ENCODE measurements around the gene HIGD2A. TPM values are rescaled to one million over a fixed set of nuclear protein-coding genes. Genes with fewer than 3 reads are reported as not detected.

The HIGD2A gene
- total RNA-seq, 2 donors from 2014 or later = 20.1 to 44.1 TPM

DNA sequence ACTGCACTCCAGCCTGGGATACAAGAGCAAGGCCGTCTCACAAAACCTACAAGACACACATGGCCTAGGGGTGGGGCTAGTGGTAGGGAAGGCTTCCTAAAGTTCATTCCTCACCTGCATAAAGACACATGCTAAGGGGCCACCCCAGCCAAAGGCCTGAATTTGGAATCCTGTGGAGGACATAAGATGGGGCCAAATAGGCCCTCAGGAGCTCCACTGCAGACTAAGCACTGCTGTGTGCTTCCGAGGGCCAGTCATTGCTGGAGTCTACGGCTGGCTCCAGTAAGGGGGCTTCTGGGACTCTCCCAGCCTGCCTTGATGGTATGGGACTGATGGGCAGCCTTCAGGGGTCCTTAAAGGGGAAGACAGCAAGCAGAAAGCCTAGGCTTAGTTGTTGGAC, 5.8 kb upstream of the HIGD2A start:
- ATAC-seq (no peak), DNase-seq (no peak)
- peaks cover 14% of the 10 kb centered on the region for H3K4me1 ChIP-seq
- intact Hi-C loops (cut with DNase I) = no loop called here
- H3K27me3 ChIP-seq = no peaks in the 10 kb centered on the region
- WGBS, 2 donors = 80% methylated on average over 3 of the region's 3 CpGs; no CpG with 5 or more reads in 1 of the 2 donors
- no peak overlapping the region for H3K4me3 ChIP-seq
- peaks cover 0 to 15% of the 10 kb centered on the region in 2 donors for H3K36me3 ChIP-seq (replicated peaks in 1 of 2; ENCODE audit: insufficient read depth in 1 of 2, low read depth in 2 of 2)
- no peak overlapping the region for H3K27ac ChIP-seq
- H3K9me3 ChIP-seq = no peaks in the 10 kb centered on the region
- TF ChIP-seq CTCF (IDR thresholded peaks at IDR 0.05) (no peak), POLR2A (IDR thresholded peaks at IDR 0.05) (no peak)

DNA sequence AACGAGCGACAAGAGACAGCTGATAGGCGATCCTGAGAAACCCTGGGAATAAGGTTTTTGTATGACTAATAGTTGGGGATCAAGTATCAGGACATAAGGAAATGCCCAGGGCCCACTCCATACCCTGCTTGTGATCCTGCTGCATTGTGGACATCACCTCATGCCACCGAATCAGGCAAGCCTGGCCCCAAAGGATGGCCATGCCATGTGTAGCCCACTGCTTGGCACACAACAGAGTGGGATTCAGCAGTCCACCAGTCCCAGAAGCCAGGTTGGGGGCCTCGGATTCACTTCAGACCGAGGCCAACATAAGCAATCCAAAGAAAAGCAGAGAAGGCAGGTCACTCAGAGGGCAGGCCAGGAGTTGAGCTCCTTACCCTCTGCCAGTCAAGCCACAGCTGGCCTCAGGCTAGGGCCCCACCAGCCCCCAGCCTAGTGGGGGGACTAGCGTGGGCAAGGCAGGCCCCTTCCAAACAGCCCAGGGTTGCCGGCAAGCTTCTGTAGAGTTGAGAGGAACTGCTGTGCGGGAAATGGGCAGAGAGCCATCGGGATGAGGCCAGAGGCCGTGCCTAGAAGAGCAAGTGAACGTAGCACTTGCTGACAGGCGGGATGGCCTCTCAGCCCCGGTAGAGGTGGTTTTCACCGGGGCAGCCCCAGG, 5.2 kb upstream of the HIGD2A start:
- no peak for TF ChIP-seq CTCF (IDR thresholded peaks at IDR 0.05)
- TF ChIP-seq POLR2A (IDR thresholded peaks at IDR 0.05) = no peak
- DNase-seq = no peak
- H3K27ac ChIP-seq = no peak overlapping the region
- H3K36me3 ChIP-seq (replicated peaks in 1 of 2; ENCODE audit: insufficient read depth in 1 of 2, low read depth in 2 of 2) = peaks cover 0 to 15% of the 10 kb centered on the region in 2 donors
- intact Hi-C loops (cut with DNase I) = no loop called here
- no peaks in the 10 kb centered on the region for H3K27me3 ChIP-seq
- H3K4me3 ChIP-seq = no peak overlapping the region
- H3K4me1 ChIP-seq = peaks cover 17% of the 10 kb centered on the region
- no peak for ATAC-seq
- WGBS, 2 donors = 94 to 95% methylated on average over 9 to 15 of the region's 15 CpGs
- H3K9me3 ChIP-seq = no peaks in the 10 kb centered on the region

GRCh38 chr5:176383961-176384360, 4.6 kb upstream of the HIGD2A start:
- Histone ChIP-seq H3K4me3 (no peak overlapping the region), H3K27ac (no peak overlapping the region), H3K36me3 (replicated peaks in 1 of 2; ENCODE audit: insufficient read depth in 1 of 2, low read depth in 2 of 2) (peaks cover 0 to 15% of the 10 kb centered on the region in 2 donors), H3K4me1 (peaks cover 17% of the 10 kb centered on the region), H3K9me3 (no peaks in the 10 kb centered on the region), H3K27me3 (no peaks in the 10 kb centered on the region)
- DNase-seq (no peak), ATAC-seq (no peak)
- WGBS, 2 donors = 80% methylated on average over 9 of the region's 9 CpGs
- intact Hi-C loops (cut with DNase I) = no loop called here
- TF ChIP-seq POLR2A (IDR thresholded peaks at IDR 0.05) = no peak
- no peak for TF ChIP-seq CTCF (IDR thresholded peaks at IDR 0.05)

DNA sequence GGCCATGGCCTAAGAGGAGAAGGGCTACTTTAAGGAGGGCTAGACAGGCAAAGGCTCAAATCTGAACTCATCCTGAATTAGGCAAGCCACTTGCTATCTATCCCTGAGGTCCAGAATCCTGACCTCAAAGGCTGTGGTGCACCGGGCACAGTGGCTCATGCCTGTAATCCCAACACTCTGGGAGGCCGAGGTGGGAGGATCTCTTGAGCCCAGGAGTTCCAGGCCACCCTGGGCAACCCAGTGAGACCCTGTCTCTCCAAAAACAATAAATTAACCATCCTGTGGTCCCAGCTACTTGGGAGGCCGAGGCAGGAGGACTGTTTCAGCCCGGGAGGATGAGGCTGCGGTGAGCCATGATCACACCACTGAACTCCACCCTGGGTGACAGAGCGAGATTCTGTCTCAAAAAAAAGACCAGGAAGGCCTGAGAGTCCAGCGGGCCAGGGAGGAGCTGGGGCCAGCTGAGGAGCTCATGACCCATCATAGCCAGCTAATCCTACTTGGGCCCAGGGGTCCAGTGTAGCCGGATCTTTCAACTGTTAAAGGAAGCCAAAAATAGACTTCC, 4.1 kb upstream of the HIGD2A start:
- no peak for ATAC-seq
- intact Hi-C loops (cut with DNase I) = no loop called here

More for the DNA sequence above, 4.1 kb upstream of the HIGD2A start:
- TF ChIP-seq POLR2A (IDR thresholded peaks at IDR 0.05) (no peak), CTCF (IDR thresholded peaks at IDR 0.05) (no peak)
- Histone ChIP-seq H3K36me3 (replicated peaks in 1 of 2; ENCODE audit: insufficient read depth in 1 of 2, low read depth in 2 of 2) (peaks cover 0 to 15% of the 10 kb centered on the region in 2 donors), H3K9me3 (no peaks in the 10 kb centered on the region), H3K27me3 (no peaks in the 10 kb centered on the region), H3K4me1 (peaks cover 18% of the 10 kb centered on the region), H3K4me3 (no peak overlapping the region), H3K27ac (no peak overlapping the region)
- DNase-seq = no peak
- WGBS, 2 donors = 92 to 100% methylated on average over 3 to 8 of the region's 8 CpGs

Data from body of pancreas (tissue), 4 donors.